HepG2 (cell line): ENCODE results near the gene SCN7A. TPM values are rescaled to one million over a fixed set of nuclear protein-coding genes. Genes with fewer than 3 reads are reported as not detected.

Source experiments
- FOXA1 ChIP-seq, 2 experiments: fragments of 450-650 bp in 1 of 2; sonication (generic) in 1 of 2; formaldehyde crosslinking in 1 of 2; IDR thresholded peaks; 2 replicates each; pipeline versions ENCODE4 v1.4.0 to v1.6.1; 2016 to 2020; ENCODE audit warnings: missing genetic modification reagents in 1 of 2
- FOXA3 ChIP-seq: IDR thresholded peaks from 2 replicates; pipeline ENCODE4 v1.6.1; 2016; ENCODE audit warnings: missing genetic modification reagents, missing compliant biosample characterization
- FOXJ3 ChIP-seq: sonication (generic); formaldehyde crosslinking; IDR thresholded peaks from 2 replicates; pipeline ENCODE4 v1.4.0; 2020; ENCODE audit warnings: missing genetic modification reagents, mild to moderate bottlenecking, borderline replicate concordance
- KDM6A ChIP-seq: IDR thresholded peaks from 2 replicates; pipeline ENCODE4 v1.6.1; 2016; ENCODE audit warnings: low read depth
- NCOA1 ChIP-seq: sonication (generic); formaldehyde crosslinking; IDR thresholded peaks from 2 replicates; pipeline ENCODE4 v1.9.0; 2021; ENCODE audit warnings: missing genetic modification reagents
- NFIB ChIP-seq: sonication (generic); formaldehyde crosslinking; IDR thresholded peaks from 2 replicates; pipeline ENCODE4 v1.9.0; 2021; ENCODE audit warnings: missing genetic modification reagents, mild to moderate bottlenecking, borderline replicate concordance
- NR2C2 ChIP-seq: sonication (generic); formaldehyde crosslinking; IDR thresholded peaks from 2 replicates; pipeline ENCODE4 v1.4.0; 2020; ENCODE audit warnings: missing genetic modification reagents, mild to moderate bottlenecking, moderate library complexity, borderline replicate concordance
- POLR2AphosphoS2 ChIP-seq: IDR thresholded peaks from 2 replicates; pipeline ENCODE4 v1.6.1; 2011; ENCODE audit warnings: low read depth, low read length, improper control_type of control experiment
- RAD21 ChIP-seq: fragments of 450-650 bp; formaldehyde crosslinking; IDR thresholded peaks from 2 replicates; pipeline ENCODE4 v1.5.0; 2020; ENCODE audit warnings: mild to moderate bottlenecking
- TOE1 ChIP-seq: sonication (generic); formaldehyde crosslinking; IDR thresholded peaks from 2 replicates; pipeline ENCODE4 v1.4.0; 2020; ENCODE audit warnings: mild to moderate bottlenecking, missing genetic modification reagents
- ZBTB20 ChIP-seq: sonication (generic); formaldehyde crosslinking; IDR thresholded peaks from 2 replicates; pipeline ENCODE4 v1.8.1; 2023; ENCODE audit warnings: missing genetic modification reagents, low read depth, mild to moderate bottlenecking, borderline replicate concordance
- ZNF136 ChIP-seq: sonication (generic); formaldehyde crosslinking; IDR thresholded peaks from 2 replicates; pipeline ENCODE4 v1.8.1; 2022; ENCODE audit warnings: low read depth, mild to moderate bottlenecking, moderate library complexity, missing genetic modification reagents
- ZNF563 ChIP-seq: sonication (generic); formaldehyde crosslinking; IDR thresholded peaks from 2 replicates; pipeline ENCODE4 v1.8.0; 2022; ENCODE audit warnings: mild to moderate bottlenecking, moderate library complexity, missing genetic modification reagents
- ZNF569 ChIP-seq: sonication (generic); formaldehyde crosslinking; IDR thresholded peaks from 2 replicates; pipeline ENCODE4 v1.5.0; 2020; ENCODE audit warnings: mild to moderate bottlenecking, missing genetic modification reagents, moderate library complexity, borderline replicate concordance
- ZNF75D ChIP-seq: sonication (generic); formaldehyde crosslinking; IDR thresholded peaks from 2 replicates; pipeline ENCODE4 v1.8.1; 2023; ENCODE audit warnings: missing genetic modification reagents, mild to moderate bottlenecking, borderline replicate concordance
- ZSCAN9 ChIP-seq: IDR thresholded peaks from 2 replicates; pipeline ENCODE4 v1.6.1; 2016; ENCODE audit warnings: borderline replicate concordance
- polyA plus RNA-seq, 8 experiments: library from polyadenylated mRNA; depleted of rRNA in 3 of 8; stranded (reverse) in 7 of 8; unstranded in 1 of 8; fragments of >200 nt; fragmentation: Illumina TruSeq in 4 of 8; extraction: Trizol in 4 of 8; gene quantifications; 2 replicates each; pipeline versions ENCODE4 v1.2.1 to v1.2.3, GENCODE V29; 2011 to 2016; ENCODE audit warnings: low read depth in 4 of 8, missing spikeins in 1 of 8, mixed read lengths in 1 of 8; ENCODE audit not compliant: insufficient read depth in 1 of 8
- total RNA-seq, 5 experiments: library from RNA; depleted of rRNA; stranded (reverse); fragments of >200 nt; fragmentation: Illumina TruSeq; extraction: Trizol; gene quantifications; 2 replicates each; pipeline ENCODE4 v1.2.3, GENCODE V29; 2016; ENCODE audit warnings: low read depth in 1 of 5
- TF ChIP-seq, protein P1 (sequence below): sonication (generic); formaldehyde crosslinking; IDR thresholded peaks from 2 replicates; pipeline ENCODE4 v1.8.1; 2023; ENCODE audit warnings: missing genetic modification reagents, inconsistent platforms, borderline replicate concordance
- TF ChIP-seq, protein P2 (sequence below): sonication (generic); formaldehyde crosslinking; IDR thresholded peaks from 2 replicates; pipeline ENCODE4 v1.5.0; 2020; ENCODE audit warnings: mild to moderate bottlenecking, missing genetic modification reagents
- TF ChIP-seq, protein P3 (sequence below): sonication (generic); formaldehyde crosslinking; IDR thresholded peaks from 2 replicates; pipeline ENCODE4 v1.4.0; 2020; ENCODE audit warnings: missing genetic modification reagents
- TF ChIP-seq, protein P4 (sequence below): sonication (generic); formaldehyde crosslinking; IDR thresholded peaks from 2 replicates; pipeline ENCODE4 v1.5.0; 2020; ENCODE audit warnings: mild to moderate bottlenecking, missing genetic modification reagents
- TF ChIP-seq, protein P5 (sequence below): IDR thresholded peaks from 2 replicates; pipeline ENCODE4 v1.6.1; 2012; ENCODE audit warnings: low read depth, low read length, improper control_type of control experiment

Gene SCN7A
- total and polyA plus RNA-seq, 2 of the 13 experiments (the other 11 are each of a cell fraction or from before 2014, with no cell fraction given), result 0.01 TPM; not detected in 1

DNA sequence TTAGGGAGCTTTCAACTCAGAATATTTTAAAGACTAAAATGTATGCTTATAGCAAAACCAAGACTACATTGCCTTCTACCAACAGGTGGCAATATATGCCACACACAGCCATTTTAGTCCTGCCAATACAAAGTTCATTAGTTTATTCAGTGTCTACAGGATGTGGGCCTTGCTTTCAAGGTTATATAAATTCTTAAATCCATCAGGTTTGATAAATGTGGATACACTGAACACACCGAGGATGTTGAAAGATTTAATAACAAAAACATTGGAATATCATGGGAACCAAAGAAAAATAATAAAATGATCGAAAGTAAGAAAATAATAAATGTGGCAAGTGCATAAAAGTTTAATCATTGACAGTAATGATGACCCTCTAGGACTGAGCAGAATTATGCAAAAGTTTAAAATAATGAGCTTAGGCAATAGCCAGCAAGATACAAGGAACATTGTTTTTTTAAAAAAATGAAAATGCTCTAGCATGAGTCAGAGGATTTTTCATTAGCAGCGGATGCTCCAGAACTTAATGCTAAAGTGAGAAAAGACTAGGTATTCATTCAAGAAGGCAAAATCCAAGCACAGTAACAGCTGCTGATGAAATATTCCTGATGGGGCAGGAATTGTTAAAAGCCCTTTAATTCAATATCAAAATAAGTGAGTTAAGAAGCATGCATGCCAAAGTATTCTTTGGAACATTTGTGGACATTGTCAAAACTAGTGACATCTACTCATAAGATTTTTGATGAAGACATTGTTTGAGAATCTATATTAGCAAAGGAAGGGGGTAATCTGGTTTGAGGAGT, 132.5 kb downstream of the SCN7A start (continued):
- TF ChIP-seq, protein P1, sequence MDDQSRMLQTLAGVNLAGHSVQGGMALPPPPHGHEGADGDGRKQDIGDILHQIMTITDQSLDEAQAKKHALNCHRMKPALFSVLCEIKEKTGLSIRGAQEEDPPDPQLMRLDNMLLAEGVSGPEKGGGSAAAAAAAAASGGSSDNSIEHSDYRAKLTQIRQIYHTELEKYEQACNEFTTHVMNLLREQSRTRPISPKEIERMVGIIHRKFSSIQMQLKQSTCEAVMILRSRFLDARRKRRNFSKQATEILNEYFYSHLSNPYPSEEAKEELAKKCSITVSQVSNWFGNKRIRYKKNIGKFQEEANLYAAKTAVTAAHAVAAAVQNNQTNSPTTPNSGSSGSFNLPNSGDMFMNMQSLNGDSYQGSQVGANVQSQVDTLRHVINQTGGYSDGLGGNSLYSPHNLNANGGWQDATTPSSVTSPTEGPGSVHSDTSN, result no peak
- TF ChIP-seq, protein P2, sequence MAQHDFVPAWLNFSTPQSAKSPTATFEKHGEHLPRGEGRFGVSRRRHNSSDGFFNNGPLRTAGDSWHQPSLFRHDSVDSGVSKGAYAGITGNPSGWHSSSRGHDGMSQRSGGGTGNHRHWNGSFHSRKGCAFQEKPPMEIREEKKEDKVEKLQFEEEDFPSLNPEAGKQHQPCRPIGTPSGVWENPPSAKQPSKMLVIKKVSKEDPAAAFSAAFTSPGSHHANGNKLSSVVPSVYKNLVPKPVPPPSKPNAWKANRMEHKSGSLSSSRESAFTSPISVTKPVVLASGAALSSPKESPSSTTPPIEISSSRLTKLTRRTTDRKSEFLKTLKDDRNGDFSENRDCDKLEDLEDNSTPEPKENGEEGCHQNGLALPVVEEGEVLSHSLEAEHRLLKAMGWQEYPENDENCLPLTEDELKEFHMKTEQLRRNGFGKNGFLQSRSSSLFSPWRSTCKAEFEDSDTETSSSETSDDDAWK (CRISPR knock-in tag), result no peak
- TF ChIP-seq, protein P3, sequence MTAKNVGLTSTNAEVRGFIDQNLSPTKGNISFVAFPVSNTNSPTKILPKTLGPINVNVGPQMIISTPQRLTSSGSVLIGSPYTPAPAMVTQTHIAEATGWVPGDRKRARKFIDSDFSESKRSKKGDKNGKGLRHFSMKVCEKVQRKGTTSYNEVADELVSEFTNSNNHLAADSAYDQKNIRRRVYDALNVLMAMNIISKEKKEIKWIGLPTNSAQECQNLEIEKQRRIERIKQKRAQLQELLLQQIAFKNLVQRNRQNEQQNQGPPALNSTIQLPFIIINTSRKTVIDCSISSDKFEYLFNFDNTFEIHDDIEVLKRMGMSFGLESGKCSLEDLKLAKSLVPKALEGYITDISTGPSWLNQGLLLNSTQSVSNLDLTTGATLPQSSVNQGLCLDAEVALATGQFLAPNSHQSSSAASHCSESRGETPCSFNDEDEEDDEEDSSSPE, result peak; percentile 34; the same call in 1 of the 2 replicates
- TF ChIP-seq NCOA1 (no peak), RAD21 (CRISPR knock-in tag) (peak; percentile 78), FOXA1 (IDR thresholded peaks at IDR 0.05) (no peak), FOXA1 (CRISPR knock-in tag; IDR thresholded peaks at IDR 0.05) (no peak), FOXA3 (CRISPR knock-in tag) (peak; percentile 61; the same call in 1 of the 2 replicates), ZNF136 (CRISPR knock-in tag) (no peak), TOE1 (CRISPR knock-in tag) (peak; percentile 87; the same call in 1 of the 2 replicates), ZNF75D (no peak), NR2C2 (CRISPR knock-in tag) (peak; percentile 31; the same call in 1 of the 2 replicates), ZNF563 (CRISPR knock-in tag) (no peak), NFIB (CRISPR knock-in tag) (no peak), POLR2AphosphoS2 (no peak), FOXJ3 (CRISPR knock-in tag) (peak; percentile 22; the same call in 1 of the 2 replicates), ZNF569 (CRISPR knock-in tag) (no peak), KDM6A (CRISPR knock-in tag) (no peak), ZSCAN9 (CRISPR knock-in tag) (0 out of 2 replicates have a peak, but pooled peaks have one; percentile 46), ZBTB20 (CRISPR knock-in tag) (no peak)
- TF ChIP-seq, protein P4, sequence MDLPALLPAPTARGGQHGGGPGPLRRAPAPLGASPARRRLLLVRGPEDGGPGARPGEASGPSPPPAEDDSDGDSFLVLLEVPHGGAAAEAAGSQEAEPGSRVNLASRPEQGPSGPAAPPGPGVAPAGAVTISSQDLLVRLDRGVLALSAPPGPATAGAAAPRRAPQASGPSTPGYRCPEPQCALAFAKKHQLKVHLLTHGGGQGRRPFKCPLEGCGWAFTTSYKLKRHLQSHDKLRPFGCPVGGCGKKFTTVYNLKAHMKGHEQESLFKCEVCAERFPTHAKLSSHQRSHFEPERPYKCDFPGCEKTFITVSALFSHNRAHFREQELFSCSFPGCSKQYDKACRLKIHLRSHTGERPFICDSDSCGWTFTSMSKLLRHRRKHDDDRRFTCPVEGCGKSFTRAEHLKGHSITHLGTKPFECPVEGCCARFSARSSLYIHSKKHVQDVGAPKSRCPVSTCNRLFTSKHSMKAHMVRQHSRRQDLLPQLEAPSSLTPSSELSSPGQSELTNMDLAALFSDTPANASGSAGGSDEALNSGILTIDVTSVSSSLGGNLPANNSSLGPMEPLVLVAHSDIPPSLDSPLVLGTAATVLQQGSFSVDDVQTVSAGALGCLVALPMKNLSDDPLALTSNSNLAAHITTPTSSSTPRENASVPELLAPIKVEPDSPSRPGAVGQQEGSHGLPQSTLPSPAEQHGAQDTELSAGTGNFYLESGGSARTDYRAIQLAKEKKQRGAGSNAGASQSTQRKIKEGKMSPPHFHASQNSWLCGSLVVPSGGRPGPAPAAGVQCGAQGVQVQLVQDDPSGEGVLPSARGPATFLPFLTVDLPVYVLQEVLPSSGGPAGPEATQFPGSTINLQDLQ (CRISPR knock-in tag), result no peak
- TF ChIP-seq, protein P5, sequence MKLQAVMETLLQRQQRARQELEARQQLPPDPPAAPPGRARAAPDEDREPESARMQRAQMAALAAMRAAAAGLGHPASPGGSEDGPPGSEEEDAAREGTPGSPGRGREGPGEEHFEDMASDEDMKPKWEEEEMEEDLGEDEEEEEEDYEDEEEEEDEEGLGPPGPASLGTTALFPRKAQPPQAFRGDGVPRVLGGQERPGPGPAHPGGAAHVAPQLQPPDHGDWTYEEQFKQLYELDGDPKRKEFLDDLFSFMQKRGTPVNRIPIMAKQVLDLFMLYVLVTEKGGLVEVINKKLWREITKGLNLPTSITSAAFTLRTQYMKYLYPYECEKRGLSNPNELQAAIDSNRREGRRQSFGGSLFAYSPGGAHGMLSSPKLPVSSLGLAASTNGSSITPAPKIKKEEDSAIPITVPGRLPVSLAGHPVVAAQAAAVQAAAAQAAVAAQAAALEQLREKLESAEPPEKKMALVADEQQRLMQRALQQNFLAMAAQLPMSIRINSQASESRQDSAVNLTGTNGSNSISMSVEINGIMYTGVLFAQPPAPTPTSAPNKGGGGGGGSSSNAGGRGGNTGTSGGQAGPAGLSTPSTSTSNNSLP, result peak; percentile 81; the same call in 1 of the 2 replicates
